ENCODE measurements around the gene JAKMIP1.

JAKMIP1 gene

GRCh38 chr4:6115746-6116586 lies 84.4 kb downstream of the JAKMIP1 start:
- Histone ChIP-seq H3K9me3 (no peaks in the 10 kb centered on the region), H3K36me3 (replicated peaks) (no peaks in the 10 kb centered on the region), H3K27me3 (ENCODE audit: low read depth) (no peaks in the 10 kb centered on the region), H3K4me1 (no peaks in the 10 kb centered on the region), H3K4me3 (no peak overlapping the region)
- in situ Hi-C loops (cut with MboI; ENCODE audit: low sequenced_read_pairs), result no loop called here
- no peak for DNase-seq (ENCODE audit: low spot score in 2 of 2)

GRCh38 chr4:6115342-6115741 lies 85.0 kb downstream of the JAKMIP1 start:
- in situ Hi-C loops (cut with MboI; ENCODE audit: low sequenced_read_pairs), result no loop called here
- Histone ChIP-seq H3K4me1 (no peaks in the 10 kb centered on the region), H3K4me3 (no peak overlapping the region), H3K27me3 (ENCODE audit: low read depth) (no peaks in the 10 kb centered on the region), H3K36me3 (replicated peaks) (no peaks in the 10 kb centered on the region), H3K9me3 (no peaks in the 10 kb centered on the region)
- no peak for DNase-seq (ENCODE audit: low spot score in 2 of 2)

GRCh38 chr4:6114601-6115000 lies 85.7 kb downstream of the JAKMIP1 start:
- DNase-seq (ENCODE audit: low spot score in 2 of 2), result no peak
- in situ Hi-C loops (cut with MboI; ENCODE audit: low sequenced_read_pairs), result no loop called here
- H3K4me1 ChIP-seq, result no peaks in the 10 kb centered on the region
- H3K27me3 ChIP-seq (ENCODE audit: low read depth), result no peaks in the 10 kb centered on the region
- H3K9me3 ChIP-seq, result no peaks in the 10 kb centered on the region
- no peaks in the 10 kb centered on the region for H3K36me3 ChIP-seq (replicated peaks)
- H3K4me3 ChIP-seq, result no peak overlapping the region

- in situ Hi-C loops (cut with MboI; ENCODE audit: low sequenced_read_pairs), result no loop called here
- no peaks in the 10 kb centered on the region for H3K4me1 ChIP-seq
These were observed 86.2 kb downstream of the JAKMIP1 start for GRCh38 chr4:6114181-6114580.

GRCh38 chr4:6113641-6114040 lies 86.7 kb downstream of the JAKMIP1 start:
- no peak for DNase-seq (ENCODE audit: low spot score in 2 of 2)
- no peaks in the 10 kb centered on the region for H3K27me3 ChIP-seq (ENCODE audit: low read depth)
- H3K9me3 ChIP-seq, result no peaks in the 10 kb centered on the region
- H3K36me3 ChIP-seq (replicated peaks), result no peaks in the 10 kb centered on the region
- no peaks in the 10 kb centered on the region for H3K4me1 ChIP-seq
- in situ Hi-C loops (cut with MboI; ENCODE audit: low sequenced_read_pairs), result no loop called here
- no peak overlapping the region for H3K4me3 ChIP-seq

More at GRCh38 chr4:6114181-6114580, 86.2 kb downstream of the JAKMIP1 start:
- Histone ChIP-seq H3K9me3 (no peaks in the 10 kb centered on the region), H3K4me3 (no peak overlapping the region), H3K27me3 (ENCODE audit: low read depth) (no peaks in the 10 kb centered on the region), H3K36me3 (replicated peaks) (no peaks in the 10 kb centered on the region)
- DNase-seq (ENCODE audit: low spot score in 2 of 2), result no peak

- Histone ChIP-seq H3K4me1 (no peaks in the 10 kb centered on the region), H3K36me3 (replicated peaks) (no peaks in the 10 kb centered on the region), H3K9me3 (no peaks in the 10 kb centered on the region), H3K27me3 (ENCODE audit: low read depth) (no peaks in the 10 kb centered on the region), H3K4me3 (no peak overlapping the region)
- in situ Hi-C loops (cut with MboI; ENCODE audit: low sequenced_read_pairs), result no loop called here
- DNase-seq (ENCODE audit: low spot score in 2 of 2), result no peak
These were observed 87.6 kb downstream of the JAKMIP1 start for GRCh38 chr4:6112606-6113290.

GRCh38 chr4:6111354-6111960 lies 88.9 kb downstream of the JAKMIP1 start:
- H3K4me1 ChIP-seq, result no peaks in the 10 kb centered on the region
- H3K36me3 ChIP-seq (replicated peaks), result no peaks in the 10 kb centered on the region
- in situ Hi-C loops (cut with MboI; ENCODE audit: low sequenced_read_pairs), result no loop called here
- no peaks in the 10 kb centered on the region for H3K9me3 ChIP-seq
- no peak overlapping the region for H3K4me3 ChIP-seq
- no peaks in the 10 kb centered on the region for H3K27me3 ChIP-seq (ENCODE audit: low read depth)
- no peak for DNase-seq (ENCODE audit: low spot score in 2 of 2)

GRCh38 chr4:6110681-6111353 lies 89.5 kb downstream of the JAKMIP1 start:
- no peaks in the 10 kb centered on the region for H3K9me3 ChIP-seq
- H3K4me1 ChIP-seq, result no peaks in the 10 kb centered on the region
- H3K4me3 ChIP-seq, result no peak overlapping the region
- in situ Hi-C loops (cut with MboI; ENCODE audit: low sequenced_read_pairs), result no loop called here
- H3K36me3 ChIP-seq (replicated peaks), result no peaks in the 10 kb centered on the region
- H3K27me3 ChIP-seq (ENCODE audit: low read depth), result no peaks in the 10 kb centered on the region
- DNase-seq (ENCODE audit: low spot score in 2 of 2), result no peak

- Histone ChIP-seq H3K27me3 (ENCODE audit: low read depth) (no peaks in the 10 kb centered on the region), H3K4me3 (no peak overlapping the region), H3K36me3 (replicated peaks) (no peaks in the 10 kb centered on the region), H3K9me3 (no peaks in the 10 kb centered on the region), H3K4me1 (no peaks in the 10 kb centered on the region)
- peak in 1 of 2 experiments; percentile 18 for DNase-seq (ENCODE audit: low spot score in 2 of 2)
- in situ Hi-C loops (cut with MboI; ENCODE audit: low sequenced_read_pairs), result no loop called here
These were observed 90.3 kb downstream of the JAKMIP1 start for GRCh38 chr4:6109842-6110560.

GRCh38 chr4:6107886-6108285 lies 92.5 kb downstream of the JAKMIP1 start:
- Histone ChIP-seq H3K27me3 (ENCODE audit: low read depth) (peaks cover 4% of the 10 kb centered on the region; the same call in 1 of the 2 replicates), H3K4me1 (no peaks in the 10 kb centered on the region; the same call in 1 of the 2 replicates), H3K36me3 (replicated peaks) (no peaks in the 10 kb centered on the region), H3K4me3 (no peak overlapping the region), H3K9me3 (no peaks in the 10 kb centered on the region)
- DNase-seq (ENCODE audit: low spot score in 2 of 2), result no peak
- in situ Hi-C loops (cut with MboI; ENCODE audit: low sequenced_read_pairs), result no loop called here

- H3K4me1 ChIP-seq, result no peaks in the 10 kb centered on the region; the same call in 1 of the 2 replicates
- no peak overlapping the region for H3K4me3 ChIP-seq
- no peaks in the 10 kb centered on the region for H3K36me3 ChIP-seq (replicated peaks)
- in situ Hi-C loops (cut with MboI; ENCODE audit: low sequenced_read_pairs), result no loop called here
- H3K9me3 ChIP-seq, result no peaks in the 10 kb centered on the region
- no peak for DNase-seq (ENCODE audit: low spot score in 2 of 2)
- H3K27me3 ChIP-seq (ENCODE audit: low read depth), result peaks cover 6% of the 10 kb centered on the region; the same call in 1 of the 2 replicates
These were observed 93.1 kb downstream of the JAKMIP1 start for GRCh38 chr4:6107114-6107791.

GRCh38 chr4:6106156-6106555 lies 94.2 kb downstream of the JAKMIP1 start:
- no peaks in the 10 kb centered on the region for H3K9me3 ChIP-seq
- H3K27me3 ChIP-seq (ENCODE audit: low read depth), result peaks cover 7% of the 10 kb centered on the region; the same call in 1 of the 2 replicates
- H3K4me1 ChIP-seq, result no peaks in the 10 kb centered on the region; the same call in 1 of the 2 replicates
- DNase-seq (ENCODE audit: low spot score in 2 of 2), result no peak
- in situ Hi-C loops (cut with MboI; ENCODE audit: low sequenced_read_pairs), result no loop called here
- no peak overlapping the region for H3K4me3 ChIP-seq
- H3K36me3 ChIP-seq (replicated peaks), result no peaks in the 10 kb centered on the region

All from HAP-1 (cell line).